GM21528 (cell line): ENCODE data around the gene RPRD1B.

ENCODE experiments used
- ATAC-seq: cut with Tn5 transposase; IDR thresholded peaks from one replicate; pipeline ENCODE4 v1.9.1; 2021; ENCODE audit warnings: mild to moderate bottlenecking, moderate library complexity; ENCODE audit not compliant: unreplicated experiment, low FRiP score

RPRD1B gene

GRCh38 chr20:38132156-38132909 is 98.8 kb downstream of the RPRD1B start:
- no peak for ATAC-seq

- no peak for ATAC-seq
These were observed 99.5 kb downstream of the RPRD1B start for GRCh38 chr20:38132910-38133501.

DNA sequence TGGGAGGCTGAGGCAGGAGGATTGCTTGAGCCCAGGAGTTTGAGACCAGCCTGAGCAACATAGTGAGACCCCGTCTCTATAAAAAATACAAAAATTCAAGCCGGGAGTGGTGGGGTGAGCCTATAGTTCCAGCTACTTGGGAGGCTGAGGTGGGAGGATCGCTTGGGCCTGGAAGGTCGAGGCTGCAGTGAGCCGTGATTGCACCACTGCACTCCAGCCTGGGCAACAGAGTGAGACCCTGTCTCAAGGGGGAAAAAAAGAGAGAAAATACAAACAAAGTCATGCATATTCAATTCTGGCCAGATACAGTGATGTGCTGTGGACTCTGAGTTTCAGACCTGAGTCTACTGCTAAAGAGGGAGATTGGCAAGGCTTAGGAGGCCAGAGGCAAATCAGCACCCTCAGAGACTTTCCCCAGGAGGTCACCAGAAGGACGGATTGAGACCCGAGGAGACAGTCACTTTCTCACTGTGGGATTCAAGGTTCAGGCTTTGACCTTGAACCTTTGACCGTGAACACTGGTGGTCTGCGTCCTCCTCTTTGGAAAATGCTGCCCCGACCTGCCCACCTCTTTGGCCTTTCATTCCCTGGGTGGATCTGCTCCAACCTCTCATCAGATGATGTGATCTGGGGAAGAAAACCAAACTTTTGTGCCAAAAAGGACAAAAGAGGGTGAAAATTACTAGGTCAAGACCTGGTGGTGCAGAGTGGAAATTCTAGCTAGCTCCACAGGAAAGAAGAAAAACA is 100.3 kb downstream of the RPRD1B start:
- no peak for ATAC-seq

DNA sequence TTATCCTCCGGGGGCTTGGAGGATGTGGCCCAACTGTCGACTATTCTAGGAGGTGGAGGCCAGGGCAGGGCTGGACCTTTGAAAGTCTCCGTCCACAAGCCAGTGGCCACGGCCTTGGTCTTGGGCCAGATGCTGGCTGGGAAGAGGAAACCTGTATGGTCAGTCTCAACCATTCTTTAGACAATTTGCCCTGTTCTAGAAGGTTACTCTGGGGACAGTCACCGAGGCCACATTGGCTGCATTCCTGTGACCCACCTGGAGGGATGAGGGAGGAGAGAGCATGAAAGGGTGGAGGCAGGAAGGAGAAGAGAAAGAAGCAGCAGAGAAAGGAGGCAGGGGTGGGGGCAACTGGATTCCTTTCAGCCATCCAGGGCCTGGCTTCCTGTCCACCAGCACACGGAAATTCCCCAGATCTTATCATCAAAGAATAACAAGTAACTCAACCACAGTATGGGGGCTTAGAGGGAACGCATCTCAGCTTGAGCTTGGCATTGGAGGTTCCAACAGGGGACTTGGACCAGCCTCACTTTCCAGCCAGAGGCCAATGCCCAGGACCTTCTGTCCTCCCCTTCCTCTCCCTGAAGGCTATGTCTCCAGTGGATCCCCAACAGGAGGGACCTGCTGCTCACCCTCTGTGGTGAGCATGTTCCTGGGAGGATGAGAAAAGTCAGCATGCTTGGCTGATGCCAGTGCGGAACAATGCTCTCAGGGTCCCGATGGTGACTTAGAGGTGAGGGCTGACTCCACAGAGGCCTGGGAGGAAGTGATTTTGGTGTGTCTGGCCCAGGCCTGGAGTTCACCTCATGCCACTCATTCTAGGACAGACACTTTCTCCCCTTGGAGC is 101.1 kb downstream of the RPRD1B start:
- no peak for ATAC-seq

DNA sequence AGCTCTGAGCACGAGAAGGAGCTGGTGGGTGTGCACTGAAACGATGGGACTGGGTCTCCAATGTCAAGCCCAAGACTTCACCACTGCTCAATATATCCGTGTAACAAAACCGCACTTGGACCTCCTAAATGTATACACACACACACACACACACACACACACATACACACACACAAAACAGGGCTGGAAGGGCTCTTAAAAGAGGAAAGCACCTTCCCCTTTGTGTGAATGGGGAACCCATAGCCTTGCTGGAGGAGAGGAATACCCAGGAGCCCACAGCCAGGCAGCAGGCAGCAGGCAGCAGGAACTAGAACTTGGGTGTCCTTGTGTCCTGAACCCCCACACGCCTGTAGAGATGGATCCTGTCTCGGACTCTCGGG is 101.7 kb downstream of the RPRD1B start:
- ATAC-seq, result no peak

GRCh38 chr20:38135651-38136420 is 102.3 kb downstream of the RPRD1B start:
- no peak for ATAC-seq

- no peak for ATAC-seq
These were observed 103.1 kb downstream of the RPRD1B start for GRCh38 chr20:38136421-38137245.

DNA sequence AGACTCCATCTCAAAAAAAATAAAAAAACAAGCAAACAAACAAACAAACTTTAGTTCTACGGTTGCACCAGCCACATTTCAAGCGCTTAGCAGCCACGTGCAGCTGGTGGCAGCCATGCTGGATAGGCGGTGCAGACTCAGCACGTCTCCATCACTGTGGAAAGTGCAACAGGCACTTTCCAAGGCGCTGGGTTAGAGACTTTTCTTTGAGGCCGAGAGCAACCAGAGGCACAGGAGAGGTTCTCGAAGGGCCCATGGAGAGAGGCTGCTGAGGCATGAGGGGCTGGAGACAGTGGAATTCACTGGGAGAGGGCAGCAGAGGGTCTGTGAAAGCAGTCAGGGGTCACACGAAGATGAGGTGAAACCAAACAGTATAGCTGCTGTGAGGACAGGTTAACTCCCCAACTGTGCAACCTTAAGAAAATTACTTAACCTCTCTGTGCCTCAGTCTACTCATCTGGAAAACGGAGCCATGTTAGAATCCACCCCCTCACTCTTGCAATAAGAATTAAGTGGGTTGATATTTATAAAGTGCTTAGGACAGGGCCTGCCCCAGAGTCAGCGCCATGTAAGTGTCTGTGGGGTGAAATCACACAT is 104.0 kb downstream of the RPRD1B start:
- no peak for ATAC-seq

GRCh38 chr20:38138086-38138778 is 104.7 kb downstream of the RPRD1B start:
- no peak for ATAC-seq

DNA sequence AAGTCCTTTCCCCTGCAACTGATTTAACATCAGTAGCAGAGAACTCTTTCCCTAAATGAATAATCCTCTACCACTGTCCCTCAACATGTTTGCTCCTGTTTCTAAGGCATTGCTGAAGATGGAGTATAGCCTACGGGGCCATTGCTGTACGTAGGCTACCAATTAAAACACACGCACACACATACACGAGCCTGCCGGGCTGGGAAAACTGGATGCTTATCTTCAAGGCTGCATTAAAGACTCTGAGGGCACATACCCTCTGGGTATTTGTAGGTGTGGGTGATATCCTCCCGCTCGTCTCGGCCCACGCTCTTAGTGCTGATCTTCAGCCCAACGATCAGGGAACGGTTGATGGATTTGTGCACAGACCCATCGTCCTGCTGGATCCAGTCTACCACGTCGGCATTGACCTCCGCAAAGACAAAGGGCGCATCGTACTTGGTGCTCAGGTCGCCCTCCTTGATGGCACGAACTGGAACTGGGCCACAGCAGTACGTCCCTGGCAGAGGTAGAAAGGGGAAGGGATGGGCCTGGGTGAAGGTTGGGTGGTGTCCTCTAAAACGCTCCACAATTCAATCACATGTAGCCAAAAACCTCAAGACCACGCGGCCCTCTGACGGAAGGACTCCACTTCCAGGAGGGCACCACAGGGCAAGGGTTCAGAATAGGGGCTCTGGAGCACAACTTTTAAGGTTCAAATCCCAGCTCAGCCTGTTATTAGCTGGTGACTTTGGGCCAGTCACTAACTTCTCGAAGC is 105.8 kb downstream of the RPRD1B start:
- ATAC-seq, result no peak

DNA sequence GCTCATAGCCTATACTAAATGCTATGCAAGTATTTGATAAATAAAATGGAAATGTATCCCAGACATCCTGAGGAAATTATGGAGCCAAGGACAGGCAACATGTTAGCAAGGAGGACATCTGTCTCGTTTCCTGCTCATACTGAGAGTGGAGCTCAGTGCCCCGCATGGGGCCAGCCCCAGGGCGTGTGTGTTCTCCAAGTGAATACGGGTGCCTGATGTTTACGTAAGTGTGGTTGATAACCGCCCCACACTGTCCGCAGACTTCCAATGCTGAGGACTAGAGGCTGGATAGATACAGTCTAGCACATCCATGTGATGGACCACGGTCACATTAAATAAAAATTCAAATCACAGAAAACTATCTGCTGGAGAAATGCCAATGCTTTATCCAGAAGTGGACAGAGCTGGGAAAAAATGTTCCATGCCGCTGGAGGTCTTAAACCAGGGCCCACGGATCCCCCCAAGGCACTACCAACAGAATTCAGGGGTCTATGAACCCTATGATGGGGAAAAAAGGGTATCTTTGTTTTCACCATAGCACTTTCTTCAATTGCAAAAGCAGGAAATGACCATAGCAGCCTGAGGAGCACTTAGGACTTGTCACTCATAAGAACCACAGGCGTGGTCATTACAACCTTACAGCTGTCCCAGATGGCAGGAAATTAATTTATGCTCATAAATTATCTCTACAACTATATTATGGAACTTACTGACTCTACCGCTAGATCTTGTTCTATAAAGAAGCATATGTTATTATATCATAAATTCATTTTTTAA is 106.6 kb downstream of the RPRD1B start:
- no peak for ATAC-seq

DNA sequence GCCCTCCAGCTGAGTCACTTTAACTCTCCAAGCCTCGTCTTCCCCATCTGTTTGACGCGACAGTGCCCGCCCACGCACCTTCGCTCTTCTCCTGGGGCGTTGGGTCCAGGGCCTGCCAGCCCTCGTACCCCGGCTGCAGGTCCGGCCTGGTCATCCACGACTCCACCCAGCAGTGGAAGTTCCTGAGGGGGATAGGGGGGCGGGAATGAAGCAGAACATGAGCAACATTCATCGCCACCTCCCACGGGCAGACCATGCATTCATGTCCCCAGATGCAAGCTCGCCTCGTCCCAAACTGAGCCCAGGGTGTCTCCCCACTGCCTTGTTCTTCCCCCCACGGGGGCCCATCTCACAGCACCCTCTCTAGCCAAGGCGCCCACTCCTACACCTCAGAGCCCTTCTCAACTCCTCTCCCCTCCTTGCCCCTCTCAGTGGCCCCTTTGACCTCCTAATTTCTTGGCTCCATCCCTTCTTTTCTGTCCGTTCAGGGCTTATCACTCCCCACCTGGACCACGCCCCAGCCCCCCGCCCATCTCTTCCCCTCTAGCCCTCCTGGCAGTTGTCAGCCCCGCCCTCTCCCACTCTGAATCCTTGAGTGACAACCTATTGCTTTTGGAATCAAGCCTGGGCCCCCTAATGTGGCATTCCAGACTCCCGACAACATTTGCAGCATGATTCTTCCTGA is 107.8 kb downstream of the RPRD1B start:
- ATAC-seq, result no peak
